HG03196 (cell line): ENCODE data around the gene COL4A2.

Experiments used
- ATAC-seq: cut with Tn5 transposase; IDR thresholded peaks from one replicate; pipeline ENCODE4 v1.9.1; 2021; ENCODE audit not compliant: unreplicated experiment

Gene COL4A2

GRCh38 chr13:110398564-110399507 lies 91.8 kb downstream of the COL4A2 start:
- no peak for ATAC-seq

- ATAC-seq, result no peak
These were observed 92.7 kb downstream of the COL4A2 start for GRCh38 chr13:110399801-110400200.

- no peak for ATAC-seq
These were observed 93.9 kb downstream of the COL4A2 start for GRCh38 chr13:110400786-110401533.

GRCh38 chr13:110402299-110403069 lies 95.4 kb downstream of the COL4A2 start:
- no peak for ATAC-seq

- no peak for ATAC-seq
These were observed 96.2 kb downstream of the COL4A2 start for GRCh38 chr13:110403315-110403714.

GRCh38 chr13:110403721-110404120 lies 96.6 kb downstream of the COL4A2 start:
- no peak for ATAC-seq

GRCh38 chr13:110404321-110404720 lies 97.2 kb downstream of the COL4A2 start:
- ATAC-seq, result no peak

GRCh38 chr13:110405597-110406450 lies 98.7 kb downstream of the COL4A2 start:
- no peak for ATAC-seq

- no peak for ATAC-seq
These were observed 99.9 kb downstream of the COL4A2 start for GRCh38 chr13:110407021-110407420.

- ATAC-seq, result no peak
These were observed 100.4 kb downstream of the COL4A2 start for GRCh38 chr13:110407531-110407930.

- no peak for ATAC-seq
These were observed 101.2 kb downstream of the COL4A2 start for GRCh38 chr13:110408286-110408685.

GRCh38 chr13:110409581-110409992 lies 102.5 kb downstream of the COL4A2 start:
- no peak for ATAC-seq

- no peak for ATAC-seq
These were observed 102.9 kb downstream of the COL4A2 start for GRCh38 chr13:110410000-110410399.

GRCh38 chr13:110410936-110411687 lies 104.0 kb downstream of the COL4A2 start:
- no peak for ATAC-seq

- no peak for ATAC-seq
These were observed 104.6 kb downstream of the COL4A2 start for GRCh38 chr13:110411688-110412059.

- ATAC-seq, result peak; percentile 79
These were observed 105.2 kb downstream of the COL4A2 start for GRCh38 chr13:110412132-110412914.

- ATAC-seq, result no peak
These were observed 106.1 kb downstream of the COL4A2 start for GRCh38 chr13:110413016-110413675.

GRCh38 chr13:110413676-110414040 lies 106.6 kb downstream of the COL4A2 start:
- no peak for ATAC-seq
